Sigmoid colon (tissue), 4 donors: ENCODE results near the gene SART3.

Experiments
- CTCF ChIP-seq, 4 experiments: fragments of 450-650 bp in 3 of 4; fragments of 200-600 bp in 1 of 4; IDR thresholded peaks; one replicate each; pipeline ENCODE4 v1.5.1; 2016 to 2019; ENCODE audit warnings: antibody characterized with exemption in 4 of 4, mild to moderate bottlenecking in 3 of 4, moderate library complexity in 2 of 4
- EP300 ChIP-seq, 4 donors: sonication (generic); formaldehyde crosslinking; IDR thresholded peaks; one replicate each; pipeline ENCODE4 v1.6.1; 2017; ENCODE audit warnings: antibody characterized with exemption in 4 of 4
- POLR2A ChIP-seq, 2 donors: fragments of 450-650 bp; IDR thresholded peaks; one replicate each; pipeline ENCODE4 v1.6.1; 2016; ENCODE audit warnings: antibody characterized with exemption in 2 of 2, mild to moderate bottlenecking in 2 of 2, moderate library complexity in 2 of 2
- POLR2AphosphoS5 ChIP-seq, 4 donors: sonication (generic); formaldehyde crosslinking; IDR thresholded peaks; one replicate each; pipeline ENCODE4 v1.6.1; 2017; ENCODE audit warnings: antibody characterized with exemption in 4 of 4

GRCh38 chr12:108527166-108527496 is 33.8 kb downstream of the SART3 start:
- TF ChIP-seq CTCF (IDR thresholded peaks at IDR 0.05) (no peak), POLR2AphosphoS5 (IDR thresholded peaks at IDR 0.05) (no peak), POLR2A (IDR thresholded peaks at IDR 0.05) (no peak), EP300 (IDR thresholded peaks at IDR 0.05) (no peak)
